OCI-LY7 (cell line): ENCODE measurements around the gene KDM4D.

Source experiments
- EZH2phosphoT487 ChIP-seq: fragments of 200-600 bp; sonication (generic); IDR thresholded peaks from 2 replicates; pipeline ENCODE4 v1.6.1; 2018; ENCODE audit warnings: low read depth, borderline replicate concordance, mild to moderate bottlenecking, mixed run types, antibody characterized with exemption, low read length, moderate library complexity, mixed read lengths
- TF ChIP-seq, protein P1 (sequence below): fragments of 200-600 bp; sonication (generic); conservative IDR thresholded peaks from 2 replicates; pipeline ENCODE4 v1.5.1; 2014; ENCODE audit warnings: mild to moderate bottlenecking, antibody characterized with exemption, low read length, moderate library complexity, mixed read lengths

DNA sequence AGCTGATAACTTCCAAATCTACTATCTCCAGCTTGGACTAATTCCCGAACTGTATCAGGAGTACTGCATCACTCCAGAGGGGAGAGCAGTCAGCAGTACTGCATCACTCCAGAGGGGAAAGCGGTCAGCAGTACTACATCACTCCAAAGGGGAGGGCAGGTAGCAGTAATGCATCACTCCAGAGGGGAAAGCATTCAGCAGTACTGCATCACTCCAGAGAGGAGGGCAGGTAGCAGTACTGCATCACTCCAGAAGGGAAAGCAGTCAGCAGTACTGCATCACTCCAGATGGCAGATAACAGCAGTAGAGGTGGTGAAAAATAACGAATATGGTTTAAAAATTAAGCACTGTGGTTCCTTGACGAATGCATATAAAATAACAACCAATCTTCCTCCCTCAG is 8.6 kb upstream of the KDM4D start:
- TF ChIP-seq, protein P1, sequence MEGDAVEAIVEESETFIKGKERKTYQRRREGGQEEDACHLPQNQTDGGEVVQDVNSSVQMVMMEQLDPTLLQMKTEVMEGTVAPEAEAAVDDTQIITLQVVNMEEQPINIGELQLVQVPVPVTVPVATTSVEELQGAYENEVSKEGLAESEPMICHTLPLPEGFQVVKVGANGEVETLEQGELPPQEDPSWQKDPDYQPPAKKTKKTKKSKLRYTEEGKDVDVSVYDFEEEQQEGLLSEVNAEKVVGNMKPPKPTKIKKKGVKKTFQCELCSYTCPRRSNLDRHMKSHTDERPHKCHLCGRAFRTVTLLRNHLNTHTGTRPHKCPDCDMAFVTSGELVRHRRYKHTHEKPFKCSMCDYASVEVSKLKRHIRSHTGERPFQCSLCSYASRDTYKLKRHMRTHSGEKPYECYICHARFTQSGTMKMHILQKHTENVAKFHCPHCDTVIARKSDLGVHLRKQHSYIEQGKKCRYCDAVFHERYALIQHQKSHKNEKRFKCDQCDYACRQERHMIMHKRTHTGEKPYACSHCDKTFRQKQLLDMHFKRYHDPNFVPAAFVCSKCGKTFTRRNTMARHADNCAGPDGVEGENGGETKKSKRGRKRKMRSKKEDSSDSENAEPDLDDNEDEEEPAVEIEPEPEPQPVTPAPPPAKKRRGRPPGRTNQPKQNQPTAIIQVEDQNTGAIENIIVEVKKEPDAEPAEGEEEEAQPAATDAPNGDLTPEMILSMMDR, result no peak
- TF ChIP-seq EZH2phosphoT487, result no peak
